GM21390 (cell line): ENCODE measurements around the gene RALY.
"Not testable (repeated sequence)": the region's sequence is repeated elsewhere in the genome, so short reads cannot be mapped to it uniquely, and the experiment has no call there.

Experiments
- ATAC-seq: cut with Tn5 transposase; IDR thresholded peaks from one replicate; pipeline ENCODE4 v1.9.1; 2021; ENCODE audit not compliant: unreplicated experiment

RALY gene

DNA sequence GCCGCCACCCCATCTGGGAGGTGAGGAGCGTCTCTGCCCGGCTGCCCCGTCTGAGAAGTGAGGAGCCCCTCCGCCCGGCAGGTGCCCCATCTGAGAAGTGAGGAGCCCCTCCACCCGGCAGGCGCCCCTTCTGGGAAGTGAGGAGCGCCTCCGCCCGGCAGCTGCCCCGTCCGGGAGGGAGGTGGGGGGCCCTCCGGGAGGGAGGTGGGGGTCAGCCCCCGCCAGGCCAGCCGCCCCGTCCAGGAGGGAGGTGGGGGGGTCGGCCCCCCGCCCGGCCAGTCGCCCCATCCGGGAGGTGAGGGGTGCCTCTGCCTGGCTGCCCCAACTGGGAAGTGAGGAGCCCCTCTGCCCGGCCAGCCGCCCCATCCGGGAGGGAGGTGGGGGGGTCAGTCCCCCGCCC is 138.8 kb downstream of the RALY start:
- not testable (repeated sequence) for ATAC-seq

- not testable (repeated sequence) for ATAC-seq
Measured at GRCh38 chr20:34132943-34133342, 139.2 kb downstream of the RALY start.

GRCh38 chr20:34133365-34133860 is 139.7 kb downstream of the RALY start:
- not testable (repeated sequence) for ATAC-seq
